GM12878 (cell line): ENCODE measurements around the gene SLC5A11.

Source experiments
- BCL3 ChIP-seq: IDR thresholded peaks from 2 replicates; pipeline ENCODE4 v1.6.1; 2011; ENCODE audit warnings: borderline replicate concordance, low read depth, mild to moderate bottlenecking, moderate library complexity, low read length; ENCODE audit not compliant: insufficient read depth, poor library complexity, severe bottlenecking
- CHD1 ChIP-seq: IDR thresholded peaks from 2 replicates; pipeline ENCODE4 v1.6.1; 2012; ENCODE audit warnings: low read depth, low read length, improper control_type of control experiment
- CTCF ChIP-seq, 3 experiments: IDR thresholded peaks in 2 of 3; conservative IDR thresholded peaks in 1 of 3; 2 replicates each; pipeline ENCODE4 v1.5.1; 2011; ENCODE audit warnings: low read depth in 3 of 3, low read length in 3 of 3, mild to moderate bottlenecking in 3 of 3, control low read depth in 2 of 3, moderate library complexity in 2 of 3, inconsistent platforms in 1 of 3, mixed read lengths in 1 of 3; ENCODE audit not compliant: control insufficient read depth in 2 of 3, insufficient read depth in 1 of 3; ENCODE audit errors: extremely low read depth in 1 of 3
- FOS ChIP-seq: IDR thresholded peaks from 3 replicates; pipeline ENCODE4 v1.6.1; 2011; ENCODE audit warnings: borderline replicate concordance; ENCODE audit not compliant: insufficient read length; ENCODE audit errors: extremely low read depth
- HCFC1 ChIP-seq: fragments of 150-350 bp; IDR thresholded peaks from 2 replicates; pipeline ENCODE4 v1.6.1; 2014; ENCODE audit warnings: low read length
- JUNB ChIP-seq: IDR thresholded peaks from 2 replicates; pipeline ENCODE4 v1.6.1; 2016; ENCODE audit warnings: antibody characterized with exemption, mild to moderate bottlenecking
- MAX ChIP-seq: IDR thresholded peaks from 2 replicates; pipeline ENCODE4 v1.6.1; 2012; ENCODE audit warnings: low read depth, low read length, improper control_type of control experiment
- NFYB ChIP-seq: IDR thresholded peaks from 2 replicates; pipeline ENCODE4 v1.6.1; 2011; ENCODE audit warnings: low read depth, mild to moderate bottlenecking, low read length, improper control_type of control experiment, moderate library complexity; ENCODE audit not compliant: insufficient read depth
- PKNOX1 ChIP-seq: fragments of 450-650 bp; IDR thresholded peaks from 2 replicates; pipeline ENCODE4 v1.6.1; 2016; ENCODE audit warnings: mild to moderate bottlenecking
- POLR2A ChIP-seq: IDR thresholded peaks from 2 replicates; pipeline ENCODE4 v1.6.1; 2011; ENCODE audit warnings: low read depth, mild to moderate bottlenecking, low read length
- RCOR1 ChIP-seq: conservative IDR thresholded peaks from 2 replicates; pipeline ENCODE4 v1.6.1; 2012; ENCODE audit warnings: low read depth, low read length, improper control_type of control experiment
- SIN3A ChIP-seq: IDR thresholded peaks from 2 replicates; pipeline ENCODE4 v1.6.1; 2012; ENCODE audit warnings: low read depth, low read length, improper control_type of control experiment
- ZNF217 ChIP-seq: fragments of 450-650 bp; IDR thresholded peaks from 2 replicates; pipeline ENCODE4 v1.6.1; 2017; ENCODE audit warnings: antibody characterized with exemption, mild to moderate bottlenecking
- ZNF274 ChIP-seq: IDR thresholded peaks from one replicate; pipeline ENCODE4 v1.8.0; 2011; ENCODE audit not compliant: insufficient read length, insufficient read depth

DNA sequence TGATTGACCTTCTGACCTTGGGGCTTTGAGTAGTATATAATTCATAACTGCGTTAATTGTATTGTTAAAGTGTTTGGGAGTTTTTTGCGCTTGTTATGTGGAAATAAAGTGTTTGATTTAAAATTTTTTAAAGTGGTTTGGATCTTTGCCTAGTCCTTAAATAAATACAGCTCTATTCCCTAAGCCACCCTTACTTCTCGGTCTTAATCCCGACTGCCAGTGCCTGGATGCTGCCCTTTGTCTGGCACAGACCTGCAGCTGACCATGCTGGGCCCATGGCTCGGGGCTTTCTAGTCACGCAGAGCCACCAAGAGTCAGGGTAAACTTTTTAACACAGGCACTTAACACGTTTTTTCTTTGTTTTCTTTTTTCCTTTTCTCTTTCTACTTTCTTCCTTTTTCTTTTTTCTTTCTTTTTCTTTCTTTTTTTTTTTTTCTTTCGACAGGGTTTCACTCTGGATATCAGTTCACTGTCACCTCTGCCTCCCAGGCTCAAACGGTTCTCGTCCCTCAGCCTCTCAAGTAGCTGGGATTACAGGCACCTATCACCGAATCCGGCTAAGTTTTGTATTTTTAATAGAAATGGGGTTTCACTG is 19.6 kb upstream of the SLC5A11 start:
- TF ChIP-seq CTCF (IDR thresholded peaks at IDR 0.05 in 2 of 3, conservative IDR thresholded peaks at IDR 0.05 in 1 of 3; ENCODE audit: control insufficient read depth in 2 of 3, extremely low read depth in 1 of 3, insufficient read depth in 1 of 3, low read depth in 3 of 3, low read length in 3 of 3) = no peak
- no peak for TF ChIP-seq ZNF217
- TF ChIP-seq CHD1 = no peak
- no peak for TF ChIP-seq ZNF274
- TF ChIP-seq FOS = no peak
- TF ChIP-seq MAX = no peak
- TF ChIP-seq NFYB = no peak
- TF ChIP-seq POLR2A = no peak
- no peak for TF ChIP-seq BCL3
- TF ChIP-seq HCFC1 = no peak
- TF ChIP-seq JUNB = no peak
- no peak for TF ChIP-seq PKNOX1
- no peak for TF ChIP-seq SIN3A
- no peak for TF ChIP-seq RCOR1
